Ovary (tissue), 3 donors: ENCODE results near the gene APOL4.

ENCODE experiments used
- CTCF ChIP-seq, 3 donors: fragments of 450-650 bp in 2 of 3; fragments of 200-600 bp in 1 of 3; IDR thresholded peaks; one replicate each; pipeline versions ENCODE4 v1.5.1 to v1.8.0; 2016 to 2022; ENCODE audit warnings: antibody characterized with exemption in 3 of 3, mild to moderate bottlenecking in 1 of 3
- EP300 ChIP-seq: sonication (generic); formaldehyde crosslinking; IDR thresholded peaks from one replicate; pipeline ENCODE4 v1.6.1; 2017; ENCODE audit warnings: antibody characterized with exemption
- POLR2A ChIP-seq: fragments of 450-650 bp; IDR thresholded peaks from one replicate; pipeline ENCODE4 v1.6.1; 2017; ENCODE audit warnings: antibody characterized with exemption, mild to moderate bottlenecking, moderate library complexity
- donor health status: DM: no; HTN: no; CAD: no.

- TF ChIP-seq POLR2A (no peak), CTCF (IDR thresholded peaks at IDR 0.05) (no peak), EP300 (no peak)
These were observed 36.1 kb upstream of the APOL4 start for GRCh38 chr22:36237462-36238372.
